CD4-positive, alpha-beta memory T cell (primary cell): ENCODE data around the gene LRRN2. TPM values are rescaled to one million over a fixed set of nuclear protein-coding genes. Genes with fewer than 3 reads are reported as not detected.
A peak's percentile ranks its signal among the peaks of the same experiment; 100 is the strongest.

ENCODE experiments used
- CTCF ChIA-PET: fragments of 350-600 bp; sonication (Branson Sonifier 250); formaldehyde crosslinking; loops from one replicate; lab custom pipeline; 2021; ENCODE audit warnings: inconsistent platforms; ENCODE audit not compliant: partially characterized antibody; lab: Charles Lee
- POLR2A ChIA-PET: fragments of 350-600 bp; sonication (Branson Sonifier 250); formaldehyde crosslinking; loops from one replicate; lab custom pipeline; 2021; ENCODE audit not compliant: partially characterized antibody; lab: Charles Lee
- DNase-seq, 5 donors: peaks; one replicate each; pipeline versions ENCODE4 v3.0.0 to v3.0.0-alpha.2; 2020 to 2022; ENCODE audit warnings: mixed read lengths in 1 of 5
- H3K27ac ChIP-seq: one replicate; pipeline ENCODE4 v1.7.0; 2013; ENCODE audit warnings: low read depth, low read length
- H3K27me3 ChIP-seq: 2 replicates; pipeline ENCODE4 v1.7.0; 2013; ENCODE audit warnings: mild to moderate bottlenecking, low read length, moderate library complexity; ENCODE audit not compliant: insufficient read depth
- H3K36me3 ChIP-seq: 2 replicates; pipeline ENCODE4 v1.7.0; 2013; ENCODE audit warnings: mild to moderate bottlenecking, low read length, moderate library complexity; ENCODE audit not compliant: insufficient read depth
- H3K4me1 ChIP-seq: 2 replicates; pipeline ENCODE4 v1.7.0; 2013; ENCODE audit warnings: mild to moderate bottlenecking, low read length, moderate library complexity; ENCODE audit not compliant: insufficient read depth
- H3K4me3 ChIP-seq, 2 donors: one replicate each; pipeline ENCODE4 v1.7.0; 2013; ENCODE audit warnings: low read length in 2 of 2, mild to moderate bottlenecking in 1 of 2
- H3K9me3 ChIP-seq, 2 donors: one replicate each; pipeline ENCODE4 v1.7.0; 2013; ENCODE audit warnings: low read length in 2 of 2, control low read depth in 1 of 2; ENCODE audit not compliant: control insufficient read depth in 1 of 2
- H3K27ac Mint-ChIP-seq, 7 donors: one replicate each; pipeline ENCODE4 v1.8.0; 2020 to 2021; ENCODE audit warnings: mixed read lengths in 7 of 7, mild to moderate bottlenecking in 6 of 7, inconsistent platforms in 3 of 7, moderate library complexity in 3 of 7
- H3K27me3 Mint-ChIP-seq, 2 donors: one replicate each; pipeline ENCODE4 v1.8.0; 2020 to 2021; ENCODE audit warnings: mixed read lengths in 2 of 2
- H3K36me3 Mint-ChIP-seq, 2 donors: one replicate each; pipeline ENCODE4 v1.8.0; 2020 to 2021; ENCODE audit warnings: mixed read lengths in 2 of 2, inconsistent platforms in 1 of 2, mild to moderate bottlenecking in 1 of 2
- H3K4me1 Mint-ChIP-seq, 4 donors: one replicate each; pipeline ENCODE4 v1.8.0; 2020 to 2021; ENCODE audit warnings: mixed read lengths in 4 of 4, mild to moderate bottlenecking in 1 of 4
- H3K4me3 Mint-ChIP-seq, 8 donors: one replicate each; pipeline ENCODE4 v1.8.0; 2020 to 2021; ENCODE audit warnings: mixed read lengths in 8 of 8, mild to moderate bottlenecking in 7 of 8, moderate library complexity in 6 of 8, inconsistent platforms in 3 of 8
- H3K9me3 Mint-ChIP-seq, 8 donors: one replicate each; pipeline ENCODE4 v1.8.0; 2020 to 2021; ENCODE audit warnings: mixed read lengths in 8 of 8, mild to moderate bottlenecking in 5 of 8, inconsistent platforms in 3 of 8, moderate library complexity in 1 of 8
- intact Hi-C: fragments of 100-400 bp; cut with micrococcal nuclease; formaldehyde crosslinking; loops from one replicate; pipeline ENCODE4 v1.15.1; 2023
- polyA plus RNA-seq, 2 donors: library from polyadenylated mRNA; unstranded; fragments of 300-500 nt; fragmentation: Illumina TruSeq; gene quantifications; one replicate each; pipeline ENCODE4 v1.2.3, GENCODE V29; 2021
- total RNA-seq, 2 experiments: library from RNA; stranded (reverse); gene quantifications; one replicate each; pipeline ENCODE4 v1.2.3, GENCODE V29; 2021

Gene LRRN2
- total and polyA plus RNA-seq, 4 experiments from 2014 or later = not detected

GRCh38 chr1:204600203-204600602 lies 85.3 kb downstream of the LRRN2 start:
- Histone ChIP-seq H3K27ac (no peak overlapping the region), H3K9me3 (no peaks in the 10 kb centered on the region), H3K4me1 (no peaks in the 10 kb centered on the region), H3K36me3 (no peaks in the 10 kb centered on the region), H3K4me3 (no peak overlapping the region), H3K27me3 (no peaks in the 10 kb centered on the region)
- no peaks in the 10 kb centered on the region for H3K27me3 Mint-ChIP-seq
- H3K9me3 Mint-ChIP-seq = no peaks in the 10 kb centered on the region
- intact Hi-C loops = no loop called here
- ChIA-PET POLR2A (no interaction called here), CTCF (no interaction called here)
- no peak overlapping the region for H3K27ac Mint-ChIP-seq
- no peak for DNase-seq
- H3K36me3 Mint-ChIP-seq = peaks cover 0 to 50% of the 10 kb centered on the region in 2 donors
- no peaks in the 10 kb centered on the region for H3K4me1 Mint-ChIP-seq
- no peak overlapping the region for H3K4me3 Mint-ChIP-seq

GRCh38 chr1:204599596-204599995 lies 85.9 kb downstream of the LRRN2 start:
- Mint-ChIP-seq H3K4me3 (no peak overlapping the region), H3K4me1 (no peaks in the 10 kb centered on the region), H3K27me3 (no peaks in the 10 kb centered on the region), H3K27ac (no peak overlapping the region), H3K9me3 (no peaks in the 10 kb centered on the region), H3K36me3 (peaks cover 0 to 50% of the 10 kb centered on the region in 2 donors)
- no peaks in the 10 kb centered on the region for H3K4me1 ChIP-seq
- ChIA-PET CTCF (no interaction called here), POLR2A (no interaction called here)
- H3K27me3 ChIP-seq = no peaks in the 10 kb centered on the region
- no peak for DNase-seq
- H3K9me3 ChIP-seq = no peaks in the 10 kb centered on the region
- no peak overlapping the region for H3K27ac ChIP-seq
- no peaks in the 10 kb centered on the region for H3K36me3 ChIP-seq
- no peak overlapping the region for H3K4me3 ChIP-seq
- intact Hi-C loops = no loop called here

DNA sequence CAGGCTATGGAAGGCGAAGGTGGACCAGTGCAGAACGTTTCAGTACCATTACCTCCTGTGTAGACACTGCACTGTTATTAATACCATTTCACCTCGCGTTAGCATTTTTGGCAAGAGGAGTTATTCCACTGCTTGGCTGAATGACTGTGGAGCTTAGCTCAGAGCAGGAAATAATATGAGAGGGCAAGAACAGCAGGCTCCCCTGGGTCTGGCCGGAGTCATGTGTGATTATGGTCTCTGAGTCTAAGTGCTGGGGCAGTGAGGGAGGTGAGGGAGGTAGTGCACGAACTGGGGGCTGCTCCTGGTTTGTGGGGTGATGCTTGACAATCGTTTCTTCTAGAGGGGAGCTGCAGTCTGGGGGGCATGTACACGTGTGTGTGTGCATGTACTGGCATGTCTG lies 86.4 kb downstream of the LRRN2 start:
- no peak overlapping the region for H3K4me3 ChIP-seq
- ChIA-PET POLR2A (no interaction called here), CTCF (no interaction called here)
- no peaks in the 10 kb centered on the region for H3K4me1 ChIP-seq
- Mint-ChIP-seq H3K27me3 (no peaks in the 10 kb centered on the region), H3K9me3 (no peaks in the 10 kb centered on the region), H3K27ac (no peak overlapping the region), H3K4me3 (no peak overlapping the region), H3K36me3 (peaks cover 0 to 46% of the 10 kb centered on the region in 2 donors), H3K4me1 (no peaks in the 10 kb centered on the region)
- H3K9me3 ChIP-seq = no peaks in the 10 kb centered on the region
- no peak overlapping the region for H3K27ac ChIP-seq
- H3K36me3 ChIP-seq = no peaks in the 10 kb centered on the region
- no peaks in the 10 kb centered on the region for H3K27me3 ChIP-seq
- no peak for DNase-seq
- intact Hi-C loops = no loop called here

DNA sequence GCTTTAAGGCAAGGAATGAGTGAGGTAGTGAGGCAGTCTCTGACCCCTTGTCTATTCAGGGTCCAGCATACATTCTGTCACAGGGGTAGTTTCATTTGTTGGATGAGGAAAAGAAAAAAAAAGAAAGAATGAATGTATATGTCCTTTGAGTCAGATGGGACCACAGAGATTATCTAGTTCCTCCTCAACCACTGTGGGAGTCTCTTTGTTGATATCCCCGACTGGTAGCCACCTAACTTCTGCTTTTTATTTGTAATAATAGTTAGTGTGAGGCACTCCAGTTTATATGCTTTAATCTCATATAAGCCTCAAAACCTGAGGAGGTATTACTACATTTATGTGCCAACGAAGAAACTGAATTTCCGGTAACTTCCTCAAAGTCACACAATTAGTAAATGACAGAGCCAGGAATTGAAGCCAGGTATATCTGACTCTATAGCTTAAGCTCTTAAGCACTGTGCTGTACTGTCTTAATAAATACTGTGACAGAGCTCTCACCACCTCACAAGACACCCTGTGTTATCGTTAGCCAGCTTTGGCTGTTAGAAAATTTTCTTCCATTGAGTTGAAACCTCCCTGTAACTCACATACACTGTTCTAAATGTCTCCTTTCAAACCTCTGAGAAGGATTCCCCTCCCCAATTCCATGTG lies 87.1 kb downstream of the LRRN2 start:
- no peak for DNase-seq
- H3K4me3 Mint-ChIP-seq = no peak overlapping the region
- no peaks in the 10 kb centered on the region for H3K9me3 Mint-ChIP-seq
- Histone ChIP-seq H3K36me3 (no peaks in the 10 kb centered on the region), H3K9me3 (no peaks in the 10 kb centered on the region), H3K27ac (no peak overlapping the region), H3K27me3 (no peaks in the 10 kb centered on the region), H3K4me1 (no peaks in the 10 kb centered on the region), H3K4me3 (no peak overlapping the region)
- CTCF ChIA-PET = no interaction called here
- H3K27me3 Mint-ChIP-seq = no peaks in the 10 kb centered on the region
- H3K27ac Mint-ChIP-seq = no peak overlapping the region
- H3K36me3 Mint-ChIP-seq = peaks cover 0 to 41% of the 10 kb centered on the region in 2 donors
- intact Hi-C loops = no loop called here
- H3K4me1 Mint-ChIP-seq = no peaks in the 10 kb centered on the region
- POLR2A ChIA-PET = no interaction called here

GRCh38 chr1:204592246-204592948 lies 93.1 kb downstream of the LRRN2 start:
- POLR2A ChIA-PET = no interaction called here
- H3K27ac Mint-ChIP-seq = peak overlapping the region in 1 of 7 donors; percentile 73
- intact Hi-C loops = no loop called here
- peaks cover 0 to 1% (median under 1%) of the 10 kb centered on the region in 4 donors for H3K4me1 Mint-ChIP-seq
- H3K9me3 Mint-ChIP-seq = no peaks in the 10 kb centered on the region
- H3K4me3 ChIP-seq = no peak overlapping the region
- H3K27me3 ChIP-seq = no peaks in the 10 kb centered on the region
- no peaks in the 10 kb centered on the region for H3K36me3 ChIP-seq
- no peaks in the 10 kb centered on the region for H3K9me3 ChIP-seq
- no peak for DNase-seq
- no peaks in the 10 kb centered on the region for H3K4me1 ChIP-seq
- no peaks in the 10 kb centered on the region for H3K27me3 Mint-ChIP-seq
- peaks cover 0 to 20% of the 10 kb centered on the region in 2 donors for H3K36me3 Mint-ChIP-seq
- H3K27ac ChIP-seq = no peak overlapping the region
- CTCF ChIA-PET = interaction anchor here (0.9 to 1.1 kb wide), 2 partner anchors 19 to 215 kb away, joined by 3 read pairs; no protein-coding TSS in a partner anchor
- no peak overlapping the region for H3K4me3 Mint-ChIP-seq

DNA sequence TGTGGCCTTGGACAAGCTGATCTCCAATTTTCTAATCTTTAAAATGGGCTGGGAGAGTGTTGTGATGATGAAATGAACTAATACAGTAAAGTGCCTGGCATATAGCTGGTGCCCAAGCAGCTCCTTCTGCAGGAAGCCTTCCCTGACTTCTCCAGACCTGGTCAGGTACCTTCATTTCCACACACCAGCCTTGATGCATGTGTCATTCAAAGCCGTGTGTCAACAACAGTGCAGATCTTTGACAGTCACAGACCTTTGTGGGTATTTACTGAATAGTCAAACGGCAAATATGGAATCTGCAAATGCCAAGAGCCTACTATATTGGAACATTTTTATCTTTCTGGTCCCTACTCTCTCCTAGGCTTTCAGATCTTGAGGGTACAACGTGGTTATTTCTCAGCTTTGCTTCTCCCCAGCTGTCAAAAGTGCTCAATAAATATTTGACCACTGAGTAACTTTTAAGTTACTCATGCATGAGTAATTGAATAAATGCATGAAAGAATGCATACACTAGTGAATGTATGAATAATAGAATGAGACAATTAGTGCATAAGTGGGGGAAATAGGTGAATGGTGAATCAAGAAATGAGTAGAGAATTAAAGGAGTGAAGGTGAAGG lies 94.0 kb downstream of the LRRN2 start:
- Mint-ChIP-seq H3K4me3 (no peak overlapping the region), H3K36me3 (peaks cover 0 to 14% of the 10 kb centered on the region in 2 donors), H3K27ac (peak overlapping the region in 1 of 7 donors; percentile 13), H3K9me3 (no peaks in the 10 kb centered on the region), H3K4me1 (peaks cover 0 to 1% (median under 1%) of the 10 kb centered on the region in 4 donors), H3K27me3 (no peaks in the 10 kb centered on the region)
- Histone ChIP-seq H3K9me3 (no peaks in the 10 kb centered on the region), H3K4me1 (no peaks in the 10 kb centered on the region), H3K27me3 (no peaks in the 10 kb centered on the region), H3K36me3 (no peaks in the 10 kb centered on the region), H3K27ac (no peak overlapping the region), H3K4me3 (no peak overlapping the region)
- ChIA-PET CTCF (interaction anchor here (0.9 to 1.1 kb wide), 2 partner anchors 20 to 216 kb away, joined by 3 read pairs; no protein-coding TSS in a partner anchor), POLR2A (no interaction called here)
- intact Hi-C loops = no loop called here
- no peak for DNase-seq

DNA sequence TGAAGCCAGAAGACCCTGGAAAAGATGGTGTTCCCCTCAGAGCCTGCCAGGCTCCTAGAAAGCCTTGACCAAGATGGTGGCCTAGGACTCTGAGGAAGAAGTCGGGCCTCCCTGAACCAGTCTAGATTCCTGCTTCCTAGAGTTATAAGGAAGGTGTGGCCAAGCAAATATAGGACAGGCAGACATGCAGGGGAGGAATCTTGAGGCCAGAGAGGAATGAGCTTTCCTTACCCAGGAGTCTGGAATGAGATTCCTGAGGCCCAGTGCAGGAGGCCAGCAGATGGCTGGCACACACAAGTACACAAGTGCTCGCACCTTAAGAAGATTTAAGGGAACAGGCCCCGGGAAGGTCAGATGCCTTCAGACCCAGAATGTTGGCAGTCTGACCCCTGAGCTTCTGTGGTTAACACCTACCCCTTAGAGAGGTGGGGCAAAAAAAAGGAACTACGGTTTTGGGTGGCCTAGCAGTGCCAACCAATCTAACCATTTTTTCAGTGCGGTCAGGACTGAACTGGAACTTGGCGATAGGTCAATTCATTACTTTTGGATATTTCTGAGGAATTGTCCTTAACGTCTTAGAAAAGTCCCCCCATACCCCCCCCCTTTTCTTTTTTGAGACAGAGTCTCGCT lies 96.0 kb downstream of the LRRN2 start:
- no peaks in the 10 kb centered on the region for H3K36me3 ChIP-seq
- H3K9me3 ChIP-seq = no peaks in the 10 kb centered on the region
- no peak for DNase-seq
- intact Hi-C loops = no loop called here
- H3K36me3 Mint-ChIP-seq = peaks cover 0 to 9% of the 10 kb centered on the region in 2 donors
- CTCF ChIA-PET = interaction anchor here (0.8 kb wide), 1 partner anchor 202 kb away, joined by 3 read pairs; no protein-coding TSS in a partner anchor
- H3K27ac ChIP-seq = no peak overlapping the region
- H3K27me3 ChIP-seq = no peaks in the 10 kb centered on the region
- H3K4me1 Mint-ChIP-seq = peaks cover 4 to 10% (median 6%) of the 10 kb centered on the region in 4 donors
- H3K27ac Mint-ChIP-seq = no peak overlapping the region
- POLR2A ChIA-PET = no interaction called here
- H3K27me3 Mint-ChIP-seq = no peaks in the 10 kb centered on the region
- no peak overlapping the region for H3K4me3 ChIP-seq
- H3K9me3 Mint-ChIP-seq = no peaks in the 10 kb centered on the region
- H3K4me1 ChIP-seq = peaks cover under 1% of the 10 kb centered on the region
- H3K4me3 Mint-ChIP-seq = no peak overlapping the region
